H1 (cell line): ENCODE results near the gene RPTOR. TPM values are rescaled to one million over a fixed set of nuclear protein-coding genes. Genes with fewer than 3 reads are reported as not detected.

Experiments used
- CTCF ChIA-PET: fragments of 300-600 bp; sonication (Branson Sonifier 250); formaldehyde crosslinking; loops from one replicate; lab custom pipeline; 2021; ENCODE audit not compliant: partially characterized antibody; lab: Charles Lee
- POLR2A ChIA-PET: fragments of 300-600 bp; sonication (Branson Sonifier 250); formaldehyde crosslinking; loops from one replicate; lab custom pipeline; 2021; ENCODE audit warnings: inconsistent platforms; ENCODE audit not compliant: partially characterized antibody; lab: Charles Lee
- DNase-seq, 2 experiments: peaks; one replicate each; pipeline versions ENCODE4 v3.0.0 to v3.0.0-alpha.2; 2010 to 2022; ENCODE audit warnings: low spot score in 2 of 2, low read depth in 1 of 2, mixed read lengths in 1 of 2
- FAIRE-seq: peaks from 2 replicates; lab custom pipeline; 2011; peaks lifted over from hg19 to GRCh38; lab: Jason Lieb, UNC
- H2AFZ ChIP-seq: 2 replicates; pipeline ENCODE4 v1.8.1; 2012; ENCODE audit warnings: low read length, inconsistent platforms
- H2AK5ac ChIP-seq: 2 replicates; pipeline ENCODE4 v1.6.1; 2013; ENCODE audit warnings: low read depth, low read length
- H2BK120ac ChIP-seq: replicated peaks from 2 replicates; pipeline ENCODE3; 2013; ENCODE audit warnings: low read depth, low read length, inconsistent platforms
- H2BK12ac ChIP-seq: 2 replicates; pipeline ENCODE4 v1.6.1; 2013; ENCODE audit warnings: low read depth, low read length
- H2BK15ac ChIP-seq: 2 replicates; pipeline ENCODE4 v1.6.1; 2013; ENCODE audit warnings: low read length
- H2BK20ac ChIP-seq: 2 replicates; pipeline ENCODE4 v1.6.1; 2013; ENCODE audit warnings: low read length
- H2BK5ac ChIP-seq: 2 replicates; pipeline ENCODE4 v1.6.1; 2013; ENCODE audit warnings: low read depth, low read length
- H3K14ac ChIP-seq: 2 replicates; pipeline ENCODE4 v1.6.1; 2013; ENCODE audit warnings: inconsistent platforms; ENCODE audit not compliant: insufficient read length
- H3K18ac ChIP-seq: 2 replicates; pipeline ENCODE4 v1.6.1; 2013; ENCODE audit warnings: low read length; ENCODE audit errors: extremely low read depth
- H3K23ac ChIP-seq: 2 replicates; pipeline ENCODE4 v1.6.1; 2013; ENCODE audit warnings: inconsistent platforms; ENCODE audit not compliant: insufficient read length
- H3K23me2 ChIP-seq: 2 replicates; pipeline ENCODE4 v1.6.1; 2013; ENCODE audit warnings: low read depth, low read length
- H3K27ac ChIP-seq: 2 replicates; pipeline ENCODE4 v1.6.1; 2011; ENCODE audit warnings: low read depth, low read length, inconsistent platforms
- H3K27me3 ChIP-seq, 4 experiments: replicated peaks in 1 of 4; 1 replicate in 1 of 4; 2 replicates in 3 of 4; pipeline versions ENCODE4 v1.6.1 to v1.8.1; 2011 to 2013; ENCODE audit warnings: low read length in 3 of 4, mild to moderate bottlenecking in 3 of 4, inconsistent platforms in 2 of 4, mixed read lengths in 2 of 4, moderate library complexity in 1 of 4; ENCODE audit not compliant: control insufficient read depth in 3 of 4, insufficient read depth in 3 of 4; ENCODE audit errors: extremely low read depth in 1 of 4
- H3K36me3 ChIP-seq, 4 experiments: 2 replicates each; pipeline versions ENCODE4 v1.6.1 to v1.8.1; 2011 to 2013; ENCODE audit warnings: mild to moderate bottlenecking in 4 of 4, low read length in 3 of 4, moderate library complexity in 2 of 4, control low read depth in 1 of 4, inconsistent platforms in 1 of 4; ENCODE audit not compliant: insufficient read depth in 4 of 4, control insufficient read depth in 2 of 4
- H3K4ac ChIP-seq: replicated peaks from 2 replicates; pipeline ENCODE3; 2013; ENCODE audit warnings: low read length, low read depth, mixed read lengths, inconsistent platforms; ENCODE audit not compliant: insufficient read length
- H3K4me1 ChIP-seq, 4 experiments: replicated peaks in 1 of 4; 1 replicate in 1 of 4; 2 replicates in 3 of 4; pipeline versions ENCODE4 v1.6.1 to v1.8.1; 2011 to 2013; ENCODE audit warnings: low read length in 3 of 4, inconsistent platforms in 2 of 4, mixed read lengths in 1 of 4; ENCODE audit not compliant: insufficient read depth in 4 of 4, control insufficient read depth in 3 of 4
- H3K4me2 ChIP-seq, 2 experiments: 2 replicates each; pipeline versions ENCODE4 v1.6.1 to v1.8.1; 2011 to 2013; ENCODE audit warnings: low read depth in 2 of 2, low read length in 2 of 2, control low read depth in 1 of 2, inconsistent platforms in 1 of 2, mild to moderate bottlenecking in 1 of 2; ENCODE audit not compliant: insufficient read depth in 1 of 2
- H3K4me3 ChIP-seq, 4 experiments: fragments of 200-600, 300-600 bp in 1 of 4; sonication (generic), shearing (Covaris generic), sonication (Bioruptor Twin) in 1 of 4; 2 replicates each; pipeline versions ENCODE4 v1.5.1 to v1.8.1; 2011 to 2016; ENCODE audit warnings: low read length in 4 of 4, low read depth in 3 of 4, control low read depth in 2 of 4, inconsistent platforms in 2 of 4, mild to moderate bottlenecking in 2 of 4, mixed read lengths in 1 of 4, moderate library complexity in 1 of 4; ENCODE audit not compliant: insufficient read depth in 2 of 4; ENCODE audit errors: extremely low read depth in 1 of 4
- H3K56ac ChIP-seq: replicated peaks from 2 replicates; pipeline ENCODE3; 2013; ENCODE audit warnings: low read depth, mild to moderate bottlenecking, mixed read lengths, low read length, inconsistent platforms; ENCODE audit not compliant: insufficient read length
- H3K79me1 ChIP-seq: 2 replicates; pipeline ENCODE4 v1.6.1; 2013; ENCODE audit warnings: low read depth, low read length, control low read depth
- H3K79me2 ChIP-seq, 2 experiments: 2 replicates each; pipeline versions ENCODE4 v1.6.1 to v1.8.1; 2012 to 2013; ENCODE audit warnings: low read length in 2 of 2, mild to moderate bottlenecking in 2 of 2, inconsistent platforms in 1 of 2; ENCODE audit not compliant: insufficient read depth in 2 of 2, control insufficient read depth in 1 of 2
- H3K9ac ChIP-seq, 4 experiments: replicated peaks in 1 of 4; 1 replicate in 1 of 4; 2 replicates in 3 of 4; pipeline versions ENCODE4 v1.6.1 to v1.8.1; 2011 to 2013; ENCODE audit warnings: low read depth in 3 of 4, low read length in 3 of 4, control low read depth in 2 of 4, mild to moderate bottlenecking in 2 of 4, moderate library complexity in 2 of 4, inconsistent platforms in 1 of 4; ENCODE audit errors: extremely low read depth in 1 of 4
- H3K9me3 ChIP-seq, 2 experiments: 2 replicates each; pipeline versions ENCODE4 v1.6.1 to v1.8.1; 2012 to 2013; ENCODE audit warnings: mild to moderate bottlenecking in 2 of 2, moderate library complexity in 2 of 2, control low read depth in 1 of 2, inconsistent platforms in 1 of 2, low read depth in 1 of 2, low read length in 1 of 2, mixed read lengths in 1 of 2; ENCODE audit not compliant: insufficient read depth in 2 of 2
- H4K20me1 ChIP-seq, 2 experiments: replicated peaks in 1 of 2; 2 replicates each; pipeline versions ENCODE3 to v1.8.1; 2011 to 2013; ENCODE audit warnings: inconsistent platforms in 2 of 2, low read length in 2 of 2, mild to moderate bottlenecking in 1 of 2; ENCODE audit not compliant: insufficient read depth in 2 of 2, control insufficient read depth in 1 of 2
- H4K5ac ChIP-seq: 2 replicates; pipeline ENCODE4 v1.6.1; 2013; ENCODE audit warnings: low read length, low read depth, mixed read lengths, inconsistent platforms; ENCODE audit not compliant: insufficient read length
- H4K8ac ChIP-seq: 2 replicates; pipeline ENCODE4 v1.8.0; 2013; ENCODE audit warnings: mild to moderate bottlenecking, moderate library complexity, low read length, inconsistent platforms; ENCODE audit not compliant: insufficient read depth; ENCODE audit errors: extremely low read depth
- H4K91ac ChIP-seq: replicated peaks from 2 replicates; pipeline ENCODE3; 2013; ENCODE audit warnings: low read length, mixed read lengths, inconsistent platforms; ENCODE audit not compliant: insufficient read length
- BACH1 ChIP-seq: IDR thresholded peaks from 2 replicates; pipeline ENCODE4 v1.6.1; 2012; ENCODE audit warnings: low read length, improper control_type of control experiment
- CBX5 ChIP-seq: fragments of 300-800, 300-1000 bp; sonication (generic); IDR thresholded peaks from 2 replicates; pipeline ENCODE4 v1.7.1; 2016; ENCODE audit warnings: antibody characterized with exemption, low read length, low read depth
- CBX8 ChIP-seq: fragments of 300-800, 300-1000 bp; sonication (generic); IDR thresholded peaks from 2 replicates; pipeline ENCODE4 v1.7.1; 2016; ENCODE audit warnings: low read depth, low read length, borderline replicate concordance
- CTBP2 ChIP-seq: IDR thresholded peaks from 2 replicates; pipeline ENCODE4 v1.7.0; 2011; ENCODE audit warnings: borderline replicate concordance, mild to moderate bottlenecking, moderate library complexity, mixed read lengths, low read length; ENCODE audit not compliant: insufficient read depth, insufficient read length
- EGR1 ChIP-seq: IDR thresholded peaks from 2 replicates; pipeline ENCODE4 v1.6.1; 2011; ENCODE audit warnings: low read depth, low read length, borderline replicate concordance
- JUND ChIP-seq: IDR thresholded peaks from 2 replicates; pipeline ENCODE4 v1.6.1; 2011; ENCODE audit warnings: mild to moderate bottlenecking, improper control_type of control experiment, low read length
- SIRT6 ChIP-seq: IDR thresholded peaks from one replicate; pipeline ENCODE4 v1.7.1; 2012; ENCODE audit warnings: low read length, inconsistent platforms
- SP1 ChIP-seq: IDR thresholded peaks from 2 replicates; pipeline ENCODE4 v1.6.1; 2011; ENCODE audit warnings: low read depth, low read length
- SRF ChIP-seq: IDR thresholded peaks from 2 replicates; pipeline ENCODE4 v1.6.1; 2011; ENCODE audit warnings: mild to moderate bottlenecking, low read depth, low read length, moderate library complexity
- SUZ12 ChIP-seq: fragments of 200-600 bp; sonication (generic); IDR thresholded peaks from 2 replicates; pipeline ENCODE4 v1.6.1; 2012; ENCODE audit warnings: mild to moderate bottlenecking, inconsistent platforms, low read length, moderate library complexity, mixed read lengths
- TBP ChIP-seq: IDR thresholded peaks from 2 replicates; pipeline ENCODE4 v1.6.1; 2011; ENCODE audit warnings: low read depth, low read length, improper control_type of control experiment
- TEAD4 ChIP-seq: IDR thresholded peaks from 2 replicates; pipeline ENCODE4 v1.6.1; 2012; ENCODE audit warnings: low read depth, low read length, inconsistent platforms, mixed read lengths
- YY1 ChIP-seq: IDR thresholded peaks from 2 replicates; pipeline ENCODE4 v1.6.1; 2011; ENCODE audit warnings: low read depth, mild to moderate bottlenecking, low read length
- ZNF274 ChIP-seq: IDR thresholded peaks from 2 replicates; pipeline ENCODE4 v1.7.0; 2012; ENCODE audit warnings: low read length, borderline replicate concordance; ENCODE audit errors: extremely low read depth
- WGBS, 2 experiments: shearing (Covaris generic) in 1 of 2; methylation state at CpG; one replicate each; pipeline versions ENCODE4 v1.1.6 to v1.1.7; 2013 to 2015; ENCODE audit warnings: low lambda C conversion rate in 2 of 2, mixed read lengths in 2 of 2, inconsistent platforms in 1 of 2, low coverage in 1 of 2, missing lambda C conversion rate in 1 of 2; ENCODE audit not compliant: insufficient replicate concordance in 2 of 2, insufficient coverage in 1 of 2, insufficient read length in 1 of 2; ENCODE audit errors: extremely low coverage in 1 of 2, missing lambda C conversion rate in 1 of 2; 5-methylcytosine and 5-hydroxymethylcytosine counted together
- polyA plus RNA-seq, 7 experiments: library from polyadenylated mRNA; depleted of rRNA in 3 of 7; stranded (reverse) in 5 of 7; unstranded in 2 of 7; fragments of >200 nt in 5 of 7; fragments of 200-250 nt in 2 of 7; gene quantifications; 1 replicate in 5 of 7; 2 replicates in 1 of 7; 4 replicates in 1 of 7; pipeline versions ENCODE4 v1.2.1 to v1.2.3, GENCODE V29; 2011 to 2013; ENCODE audit warnings: missing spikeins in 2 of 7, mixed read lengths in 2 of 7
- total RNA-seq: library from RNA; stranded (reverse); fragmentation: NEBNext Ultra II Directional; extraction: Animal tissue kit (Norgen Biotek cat#: 25700); gene quantifications from 2 replicates; pipeline ENCODE4 v1.2.1, GENCODE V29; 2021

The RPTOR gene
- total and polyA plus RNA-seq, 2 of the 8 experiments (the other 6 are each of a cell fraction or from before 2014, with no cell fraction given), result 6.9 to 28.7 TPM

- FAIRE-seq (no peak), DNase-seq (no peak)
- Histone ChIP-seq H3K4me2 (no peak overlapping the region), H2BK12ac (no peak overlapping the region), H3K18ac (no peak overlapping the region), H2AFZ (no peak overlapping the region), H2BK5ac (no peak overlapping the region), H3K36me3 (peaks cover 0 to 3% (median 0%) of the 10 kb centered on the region in 4 experiments; a peak in 1 of 8 replicates), H4K91ac (no peak overlapping the region), H4K5ac (no peak overlapping the region), H2BK20ac (no peak overlapping the region), H3K4ac (no peak overlapping the region), H3K4me3 (no peak overlapping the region), H3K23me2 (no peaks in the 10 kb centered on the region), H3K14ac (no peak overlapping the region), H3K4me1 (no peaks in the 10 kb centered on the region), H4K20me1 (peaks cover 2 to 3% of the 10 kb centered on the region in 2 experiments), H3K79me1 (no peaks in the 10 kb centered on the region), H2AK5ac (no peak overlapping the region), H3K9ac (no peak overlapping the region), H3K27ac (no peak overlapping the region), H2BK120ac (no peak overlapping the region), H4K8ac (no peak overlapping the region; the same call in 1 of the 2 replicates), H3K56ac (no peak overlapping the region), H2BK15ac (no peak overlapping the region), H3K27me3 (no peaks in the 10 kb centered on the region; a peak in 1 of 7 replicates), H3K79me2 (no peaks in the 10 kb centered on the region), H3K23ac (no peak overlapping the region), H3K9me3 (peaks cover 0 to under 1% of the 10 kb centered on the region in 2 experiments; a peak in 1 of 4 replicates)
- ChIA-PET POLR2A (no interaction called here), CTCF (interaction anchor here (1.0 to 2.9 kb wide), 6 partner anchors 9 to 332 kb away, joined by 3 to 25 read pairs (median 4); no protein-coding TSS in a partner anchor)
- 94% methylated on average over 13 of the region's 13 CpGs; no CpG with 5 or more reads in 1 of the 2 experiments for WGBS, 2 experiments
- TF ChIP-seq TBP, result no peak
- no peak for TF ChIP-seq TEAD4
- no peak for TF ChIP-seq SRF
- no peak for TF ChIP-seq SP1
- TF ChIP-seq EGR1, result no peak
- TF ChIP-seq SIRT6, result no peak
- no peak for TF ChIP-seq ZNF274
- TF ChIP-seq CBX5, result no peak
- no peak for TF ChIP-seq BACH1
- no peak for TF ChIP-seq CTBP2
- TF ChIP-seq SUZ12, result no peak
- TF ChIP-seq JUND, result no peak
- no peak for TF ChIP-seq CBX8
- no peak for TF ChIP-seq YY1
Measured at GRCh38 chr17:80908776-80909175, 364.1 kb downstream of the RPTOR start.
